HG03139 (cell line): Measurements from ENCODE around the gene PPY.
"Not testable (repeated sequence)": the region's sequence is repeated elsewhere in the genome, so short reads cannot be mapped to it uniquely, and the experiment has no call there.

Source experiments
- ATAC-seq: cut with Tn5 transposase; IDR thresholded peaks from one replicate; pipeline ENCODE4 v1.9.1; 2021; ENCODE audit not compliant: unreplicated experiment

The PPY gene

GRCh38 chr17:43907425-43907981 is 34.8 kb downstream of the PPY start, which contains the start of gene MPP2:
Gene MPP2, minus strand, starts transcription at chr17:43907536. Its CDS starts 3,076 bp downstream, at chr17:43904460.
- no peak for ATAC-seq

- ATAC-seq = no peak
These were observed 35.3 kb downstream of the PPY start for GRCh38 chr17:43906951-43907424.

- ATAC-seq = no peak
These were observed 36.1 kb downstream of the PPY start for GRCh38 chr17:43905985-43906852.

- no peak for ATAC-seq
These were observed 36.8 kb downstream of the PPY start for GRCh38 chr17:43905400-43905984.

GRCh38 chr17:43901861-43902589 is 40.3 kb downstream of the PPY start:
- ATAC-seq = no peak

GRCh38 chr17:43900858-43901754 is 41.2 kb downstream of the PPY start:
- no peak for ATAC-seq

- ATAC-seq = no peak
These were observed 42.0 kb downstream of the PPY start for GRCh38 chr17:43900183-43900857.

GRCh38 chr17:43898446-43898845 is 43.8 kb downstream of the PPY start:
- no peak for ATAC-seq

- no peak for ATAC-seq
These were observed 44.4 kb downstream of the PPY start for GRCh38 chr17:43897831-43898230.

GRCh38 chr17:43894494-43894893 is 47.8 kb downstream of the PPY start:
- ATAC-seq = not testable (repeated sequence)

- ATAC-seq = no peak
These were observed 49.7 kb downstream of the PPY start for GRCh38 chr17:43892647-43892952.

GRCh38 chr17:43891851-43892646 is 50.2 kb downstream of the PPY start:
- no peak for ATAC-seq
